BJ (cell line): ENCODE results near the gene RB1. TPM values are rescaled to one million over a fixed set of nuclear protein-coding genes. Genes with fewer than 3 reads are reported as not detected.
A peak's percentile ranks its signal among the peaks of the same experiment; 100 is the strongest.

Experiments used
- CTCF ChIA-PET: fragments of 350-600 bp; formaldehyde crosslinking; extraction: SDS; loops from one replicate; lab custom pipeline; 2021; ENCODE audit warnings: antibody characterized with exemption, inconsistent platforms; lab: Yijun Ruan, JAX
- POLR2A ChIA-PET: fragments of 300-600 bp; sonication (Branson Sonifier 250); formaldehyde crosslinking; extraction: SDS; loops from one replicate; lab custom pipeline; 2021; ENCODE audit warnings: antibody characterized with exemption; lab: Charles Lee
- DNase-seq: peaks from one replicate; pipeline ENCODE4 v3.0.0-alpha.2; 2011; ENCODE audit warnings: low read depth
- H3K27me3 ChIP-seq: 2 replicates; pipeline ENCODE4 v1.6.0; 2011; ENCODE audit warnings: low read length; ENCODE audit not compliant: control insufficient read depth, insufficient read depth
- H3K36me3 ChIP-seq: 2 replicates; pipeline ENCODE4 v1.5.1; 2011; ENCODE audit warnings: low read length; ENCODE audit not compliant: control insufficient read depth, insufficient read depth
- H3K4me3 ChIP-seq: 2 replicates; pipeline ENCODE4 v1.5.1; 2011; ENCODE audit warnings: low read depth, mild to moderate bottlenecking, control low read depth, low read length
- CTCF ChIP-seq: IDR thresholded peaks from 2 replicates; pipeline ENCODE4 v1.5.1; 2011; ENCODE audit warnings: low read depth, mild to moderate bottlenecking, control low read depth, inconsistent platforms, low read length, moderate library complexity; ENCODE audit not compliant: insufficient read depth
- polyA plus RNA-seq: library from polyadenylated mRNA; depleted of rRNA; stranded (reverse); fragments of >200 nt; gene quantifications from 2 replicates; pipeline ENCODE4 v1.2.3, GENCODE V29; 2011

Gene RB1
- polyA plus RNA-seq, 1 experiment = 11.2 TPM

GRCh38 chr13:48304143-48304876 is 759 bp downstream of the RB1 start:
- ChIA-PET CTCF (interaction anchor here (0.8 kb wide), 1 partner anchor 10 kb away, joined by 3 read pairs; no protein-coding TSS in a partner anchor), POLR2A (interaction anchor here (0.6 kb wide), 1 partner anchor 20 kb away, joined by 6 read pairs; no protein-coding TSS in a partner anchor)
- Histone ChIP-seq H3K4me3 (peak overlapping the region; percentile 79), H3K27me3 (no peaks in the 10 kb centered on the region), H3K36me3 (no peaks in the 10 kb centered on the region)
- 0 out of 2 replicates have a peak, but pooled peaks have one; percentile 5 for TF ChIP-seq CTCF
- DNase-seq = no peak

- H3K27me3 ChIP-seq = no peaks in the 10 kb centered on the region
- ChIA-PET POLR2A (no interaction called here), CTCF (no interaction called here)
- H3K4me3 ChIP-seq = no peak overlapping the region
- no peak for TF ChIP-seq CTCF
- no peaks in the 10 kb centered on the region for H3K36me3 ChIP-seq
- no peak for DNase-seq
Observed at GRCh38 chr13:48311223-48311622, 7.7 kb downstream of the RB1 start.

- no peak overlapping the region for H3K4me3 ChIP-seq
- POLR2A ChIA-PET = no interaction called here
- peaks cover 16% of the 10 kb centered on the region for H3K36me3 ChIP-seq
- no peak for TF ChIP-seq CTCF
- DNase-seq = no peak
- CTCF ChIA-PET = interaction anchor here (0.6 to 1.0 kb wide), 2 partner anchors 19 to 47 kb away, joined by 3 read pairs; no protein-coding TSS in a partner anchor
- no peaks in the 10 kb centered on the region for H3K27me3 ChIP-seq
Observed at GRCh38 chr13:48315969-48316650, 12.6 kb downstream of the RB1 start.

GRCh38 chr13:48316826-48317510 is 13.4 kb downstream of the RB1 start:
- ChIA-PET CTCF (interaction anchor here (0.6 kb wide), 1 partner anchor 18 kb away, joined by 3 read pairs; no protein-coding TSS in a partner anchor), POLR2A (interaction anchor here (0.5 kb wide), 1 partner anchor 11 kb away, joined by 3 read pairs; no protein-coding TSS in a partner anchor)
- Histone ChIP-seq H3K27me3 (no peaks in the 10 kb centered on the region), H3K36me3 (peaks cover 16% of the 10 kb centered on the region), H3K4me3 (no peak overlapping the region)
- DNase-seq = no peak
- TF ChIP-seq CTCF = no peak
